HepG2 (cell line): Measurements from ENCODE around the gene CPB1. TPM values are rescaled to one million over a fixed set of nuclear protein-coding genes. Genes with fewer than 3 reads are reported as not detected.

Experiments
- ATAC-seq: fragments of 200-7000 bp; cut with Tn5 transposase; 3 replicates; pipeline ENCODE4 v1.9.1; 2020; ENCODE audit warnings: mild to moderate bottlenecking, moderate library complexity
- BruUV-seq: library from RNA; stranded (reverse); fragments of 400-500 nt; replicated peaks from 2 replicates; lab custom pipeline; 2021; lab: Mats Ljungman, UMichigan
- CTCF ChIA-PET: fragments of 300-600 bp; formaldehyde crosslinking; extraction: SDS; loops from one replicate; lab custom pipeline; 2021; ENCODE audit warnings: low total read pairs, inconsistent platforms, low intra/inter-chr PET ratio; lab: Yijun Ruan, JAX
- POLR2A ChIA-PET: fragments of 350-600 bp; sonication (Branson Sonifier 250); formaldehyde crosslinking; loops from one replicate; lab custom pipeline; 2020; ENCODE audit warnings: antibody characterized with exemption, inconsistent platforms; lab: Yijun Ruan, JAX
- DNase-seq: peaks from one replicate; pipeline ENCODE4 v3.0.0-alpha.2; 2015; ENCODE audit warnings: low spot score
- FAIRE-seq: peaks from 3 replicates; lab custom pipeline; 2011; peaks lifted over from hg19 to GRCh38; lab: Jason Lieb, UNC
- H2AFZ ChIP-seq: one replicate; pipeline ENCODE4 v1.6.1; 2011; ENCODE audit warnings: low read length, inconsistent platforms
- H3K27ac ChIP-seq: fragments of 300-600 bp; 3 replicates; pipeline ENCODE4 v1.8.0; 2011; ENCODE audit warnings: mixed run types, mild to moderate bottlenecking, mixed read lengths, low read length, inconsistent platforms; ENCODE audit not compliant: insufficient read depth; ENCODE audit errors: extremely low read length
- H3K27me3 ChIP-seq, 2 experiments: fragments of 200-600 bp in 1 of 2; 2 replicates in 1 of 2; 3 replicates in 1 of 2; pipeline versions ENCODE4 v1.6.0 to v1.8.0; 2011; ENCODE audit warnings: low read length in 2 of 2, mild to moderate bottlenecking in 2 of 2, moderate library complexity in 2 of 2, inconsistent platforms in 1 of 2; ENCODE audit not compliant: insufficient read depth in 2 of 2, control insufficient read depth in 1 of 2
- H3K36me3 ChIP-seq, 2 experiments: fragments of 200-600 bp in 1 of 2; replicated peaks in 1 of 2; 2 replicates in 1 of 2; 3 replicates in 1 of 2; pipeline versions ENCODE4 v1.5.1 to v1.8.0; 2011; ENCODE audit warnings: low read length in 2 of 2, inconsistent platforms in 1 of 2; ENCODE audit not compliant: insufficient read depth in 2 of 2, control insufficient read depth in 1 of 2
- H3K4me1 ChIP-seq: 2 replicates; pipeline ENCODE4 v1.5.1; 2012; ENCODE audit warnings: low read length, inconsistent platforms; ENCODE audit not compliant: insufficient read depth
- H3K4me2 ChIP-seq: 2 replicates; pipeline ENCODE4 v1.6.0; 2011; ENCODE audit warnings: low read depth, low read length, inconsistent platforms
- H3K4me3 ChIP-seq, 3 experiments: fragments of 200-600 bp in 1 of 3; sonication (generic), shearing (Covaris generic) in 1 of 3; replicated peaks in 1 of 3; 2 replicates each; pipeline ENCODE4 v1.5.1; 2011 to 2016; ENCODE audit warnings: low read length in 3 of 3, inconsistent platforms in 2 of 3, low read depth in 2 of 3, mild to moderate bottlenecking in 2 of 3, control low read depth in 1 of 3, mixed read lengths in 1 of 3; ENCODE audit not compliant: insufficient read depth in 1 of 3
- H3K79me2 ChIP-seq: one replicate; pipeline ENCODE4 v1.6.1; 2011; ENCODE audit warnings: low read length, inconsistent platforms; ENCODE audit not compliant: insufficient read depth
- H3K9ac ChIP-seq: 2 replicates; pipeline ENCODE4 v1.6.0; 2011; ENCODE audit warnings: mild to moderate bottlenecking, low read depth, low read length, inconsistent platforms; ENCODE audit not compliant: insufficient read depth
- H3K9me3 ChIP-seq: 2 replicates; pipeline ENCODE4 v1.5.1; 2012; ENCODE audit warnings: mild to moderate bottlenecking, low read length
- H4K20me1 ChIP-seq: 2 replicates; pipeline ENCODE4 v1.6.0; 2011; ENCODE audit warnings: inconsistent platforms, mild to moderate bottlenecking, low read length, moderate library complexity; ENCODE audit not compliant: insufficient read depth
- FOXM1 ChIP-seq: sonication (generic); formaldehyde crosslinking; IDR thresholded peaks from 2 replicates; pipeline ENCODE4 v1.5.0; 2020; ENCODE audit warnings: missing genetic modification reagents
- HNF4A ChIP-seq: sonication (generic); formaldehyde crosslinking; IDR thresholded peaks from 2 replicates; pipeline ENCODE4 v1.4.0; 2020; ENCODE audit warnings: missing genetic modification reagents
- HNRNPK ChIP-seq: fragments of 200-400 bp; formaldehyde crosslinking; IDR thresholded peaks from 2 replicates; pipeline ENCODE4 v1.6.1; 2018; ENCODE audit warnings: low read length, low read depth, moderate library complexity, mild to moderate bottlenecking; ENCODE audit not compliant: poor library complexity, severe bottlenecking
- LBX2 ChIP-seq: sonication (generic); formaldehyde crosslinking; IDR thresholded peaks from 2 replicates; pipeline ENCODE4 v1.5.0; 2020; ENCODE audit warnings: missing genetic modification reagents, mild to moderate bottlenecking, borderline replicate concordance
- MAF1 ChIP-seq: sonication (generic); formaldehyde crosslinking; IDR thresholded peaks from 2 replicates; pipeline ENCODE4 v1.5.0; 2020; ENCODE audit warnings: missing genetic modification reagents, borderline replicate concordance
- NFIC ChIP-seq: IDR thresholded peaks from 2 replicates; pipeline ENCODE4 v1.6.1; 2012; ENCODE audit warnings: mild to moderate bottlenecking, low read length, inconsistent platforms
- PHB2 ChIP-seq: fragments of 450-650 bp; IDR thresholded peaks from 2 replicates; pipeline ENCODE4 v1.6.1; 2018; ENCODE audit not compliant: partially characterized antibody
- REL ChIP-seq: sonication (generic); formaldehyde crosslinking; conservative IDR thresholded peaks from 2 replicates; pipeline ENCODE4 v1.8.0; 2022; ENCODE audit warnings: mild to moderate bottlenecking, missing genetic modification reagents, moderate library complexity
- SIX4 ChIP-seq: sonication (generic); formaldehyde crosslinking; IDR thresholded peaks from 2 replicates; pipeline ENCODE4 v1.4.0; 2020; ENCODE audit warnings: missing genetic modification reagents
- SNRNP70 ChIP-seq: fragments of 200-400 bp; formaldehyde crosslinking; IDR thresholded peaks from 2 replicates; pipeline ENCODE4 v1.6.1; 2017; ENCODE audit warnings: mild to moderate bottlenecking, low read depth, low read length, moderate library complexity
- TARDBP ChIP-seq: sonication (generic); formaldehyde crosslinking; IDR thresholded peaks from 2 replicates; pipeline ENCODE4 v1.8.0; 2022; ENCODE audit warnings: mild to moderate bottlenecking, missing genetic modification reagents
- UBTF ChIP-seq: sonication (generic); formaldehyde crosslinking; IDR thresholded peaks from 2 replicates; pipeline ENCODE4 v1.4.0; 2020; ENCODE audit warnings: mild to moderate bottlenecking, missing genetic modification reagents
- ZNF136 ChIP-seq: sonication (generic); formaldehyde crosslinking; IDR thresholded peaks from 2 replicates; pipeline ENCODE4 v1.8.1; 2022; ENCODE audit warnings: low read depth, mild to moderate bottlenecking, moderate library complexity, missing genetic modification reagents
- ZNF530 ChIP-seq: sonication (generic); formaldehyde crosslinking; IDR thresholded peaks from 2 replicates; pipeline ENCODE4 v1.5.0; 2020; ENCODE audit warnings: low read depth, mild to moderate bottlenecking, missing genetic modification reagents
- ZNF550 ChIP-seq: sonication (generic); formaldehyde crosslinking; IDR thresholded peaks from 2 replicates; pipeline ENCODE4 v1.4.0; 2020; ENCODE audit warnings: mild to moderate bottlenecking, missing genetic modification reagents, borderline replicate concordance
- ZNF572 ChIP-seq: sonication (generic); formaldehyde crosslinking; IDR thresholded peaks from 2 replicates; pipeline ENCODE4 v1.5.1; 2020; ENCODE audit warnings: mild to moderate bottlenecking, missing genetic modification reagents
- ZNF749 ChIP-seq: sonication (generic); formaldehyde crosslinking; IDR thresholded peaks from 2 replicates; pipeline ENCODE4 v1.8.0; 2022; ENCODE audit warnings: mild to moderate bottlenecking, missing genetic modification reagents, moderate library complexity, borderline replicate concordance
- WGBS: methylation state at CpG from one replicate; pipeline ENCODE4 v1.1.6; 2017; ENCODE audit warnings: low lambda C conversion rate; 5-methylcytosine and 5-hydroxymethylcytosine counted together
- in situ Hi-C: cut with HindIII; loops from 2 replicates; pipeline ENCODE4 v1.10.0; 2017; ENCODE audit warnings: low pct_unique_long_range_greater_than_20kb; ENCODE audit not compliant: extremely low pct_ligation_motif_present
- intact Hi-C: fragments of 100-400 bp; cut with micrococcal nuclease; formaldehyde crosslinking; loops from one replicate; pipeline ENCODE4 v1.10.0; 2022; ENCODE audit not compliant: unreplicated experiment
- polyA plus RNA-seq, 8 experiments: library from polyadenylated mRNA; depleted of rRNA in 3 of 8; stranded (reverse) in 7 of 8; unstranded in 1 of 8; fragments of >200 nt; fragmentation: Illumina TruSeq in 4 of 8; extraction: Trizol in 4 of 8; gene quantifications; 2 replicates each; pipeline versions ENCODE4 v1.2.1 to v1.2.3, GENCODE V29; 2011 to 2016; ENCODE audit warnings: low read depth in 4 of 8, missing spikeins in 1 of 8, mixed read lengths in 1 of 8; ENCODE audit not compliant: insufficient read depth in 1 of 8
- total RNA-seq, 5 experiments: library from RNA; depleted of rRNA; stranded (reverse); fragments of >200 nt; fragmentation: Illumina TruSeq; extraction: Trizol; gene quantifications; 2 replicates each; pipeline ENCODE4 v1.2.3, GENCODE V29; 2016; ENCODE audit warnings: low read depth in 1 of 5

The CPB1 gene
- total and polyA plus RNA-seq, 2 of the 13 experiments (the other 11 are each of a cell fraction or from before 2014, with no cell fraction given), result not detected

- TF ChIP-seq HNF4A (no peak), ZNF572 (CRISPR knock-in tag) (no peak)
Observed at GRCh38 chr3:148861277-148861869, 33.8 kb downstream of the CPB1 start (continued).

GRCh38 chr3:148863297-148863696 is 35.7 kb downstream of the CPB1 start:
- in situ Hi-C loops, result loop anchor here (5.0 kb wide), 1 partner anchor 84 kb away; no protein-coding TSS in a partner anchor
- TF ChIP-seq LBX2 (CRISPR knock-in tag) (no peak), MAF1 (CRISPR knock-in tag) (no peak), SIX4 (no peak), PHB2 (no peak), HNRNPK (no peak), UBTF (CRISPR knock-in tag) (no peak), TARDBP (CRISPR knock-in tag) (no peak), ZNF530 (CRISPR knock-in tag) (no peak), NFIC (no peak), SNRNP70 (no peak), ZNF550 (CRISPR knock-in tag) (no peak), FOXM1 (CRISPR knock-in tag) (no peak), ZNF749 (CRISPR knock-in tag) (no peak), REL (CRISPR knock-in tag) (no peak), ZNF136 (CRISPR knock-in tag) (no peak)

More at GRCh38 chr3:148863297-148863696, 35.7 kb downstream of the CPB1 start:
- FAIRE-seq, result no peak
- no peaks in the 10 kb centered on the region for H4K20me1 ChIP-seq
- no peak for DNase-seq
- no peak overlapping the region for H2AFZ ChIP-seq
- H3K27me3 ChIP-seq, result no peaks in the 10 kb centered on the region; a peak in 1 of 5 replicates
- no peaks in the 10 kb centered on the region for H3K9me3 ChIP-seq
- H3K36me3 ChIP-seq, result no peaks in the 10 kb centered on the region
- H3K4me2 ChIP-seq, result no peak overlapping the region
- POLR2A ChIA-PET, result no interaction called here
- ATAC-seq, result no peak
- WGBS, result 3% methylated on average over 4 of the region's 4 CpGs
- no peaks in the 10 kb centered on the region for H3K79me2 ChIP-seq
- no peak overlapping the region for H3K9ac ChIP-seq
- BruUV-seq, result no TSS peak
- H3K4me3 ChIP-seq, result no peak overlapping the region
- no peaks in the 10 kb centered on the region for H3K4me1 ChIP-seq
- CTCF ChIA-PET, result interaction anchor here (1.0 kb wide), 1 partner anchor 80 kb away, joined by 4 read pairs; no protein-coding TSS in a partner anchor
- intact Hi-C loops, result no loop called here
- H3K27ac ChIP-seq, result no peak overlapping the region
